ENCODE results near the gene C3orf62. TPM values are rescaled to one million over a fixed set of nuclear protein-coding genes. Genes with fewer than 3 reads are reported as not detected.

The C3orf62 gene
- total and polyA plus RNA-seq, 2 of the 4 experiments (the other 2 are of a cell fraction): 0.90 to 3.1 TPM

DNA sequence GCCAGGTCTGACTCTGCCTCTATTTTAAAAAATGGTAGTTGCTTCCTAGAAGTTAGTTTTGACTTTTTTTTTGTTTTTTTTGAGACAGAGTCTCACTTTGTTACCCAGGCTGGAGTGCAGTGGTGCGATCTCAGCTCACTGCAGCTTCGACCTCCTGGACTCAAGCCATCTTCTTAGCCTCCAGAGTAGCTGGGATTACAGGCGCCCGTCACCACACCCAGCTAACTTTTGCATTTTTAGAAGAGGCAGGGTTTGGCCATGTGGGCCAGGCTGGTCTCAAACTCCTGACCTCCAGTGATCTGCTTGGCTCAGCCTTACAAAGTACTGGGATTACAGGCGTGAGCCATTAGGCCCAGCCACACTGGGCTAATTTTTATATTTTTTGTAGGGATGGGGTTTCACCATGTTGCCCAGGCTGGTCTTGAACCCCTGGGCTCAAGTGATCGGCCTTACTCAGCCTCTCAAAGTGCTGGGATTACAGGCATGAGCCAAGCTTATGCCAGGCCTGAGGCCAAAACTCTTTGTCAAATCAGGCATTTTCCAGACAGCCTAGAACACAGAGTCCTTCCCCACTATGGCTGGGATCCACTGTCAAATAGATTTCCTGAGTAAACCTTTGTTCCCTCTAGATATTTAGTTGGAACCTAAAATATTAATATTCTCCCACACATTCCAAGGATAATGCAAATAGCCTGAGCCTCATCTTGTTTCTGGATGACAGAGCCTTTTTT lies 13.7 kb downstream of the C3orf62 start:
- H4K20me1 ChIP-seq (ENCODE audit: insufficient read depth, low read length): no peaks in the 10 kb centered on the region
- DNase-seq (no peak), ATAC-seq (ENCODE audit: low read depth) (no peak)
- no peak overlapping the region for H3K56ac ChIP-seq (ENCODE audit: extremely low read depth, insufficient read depth, low read length)
- TF ChIP-seq, protein P1, sequence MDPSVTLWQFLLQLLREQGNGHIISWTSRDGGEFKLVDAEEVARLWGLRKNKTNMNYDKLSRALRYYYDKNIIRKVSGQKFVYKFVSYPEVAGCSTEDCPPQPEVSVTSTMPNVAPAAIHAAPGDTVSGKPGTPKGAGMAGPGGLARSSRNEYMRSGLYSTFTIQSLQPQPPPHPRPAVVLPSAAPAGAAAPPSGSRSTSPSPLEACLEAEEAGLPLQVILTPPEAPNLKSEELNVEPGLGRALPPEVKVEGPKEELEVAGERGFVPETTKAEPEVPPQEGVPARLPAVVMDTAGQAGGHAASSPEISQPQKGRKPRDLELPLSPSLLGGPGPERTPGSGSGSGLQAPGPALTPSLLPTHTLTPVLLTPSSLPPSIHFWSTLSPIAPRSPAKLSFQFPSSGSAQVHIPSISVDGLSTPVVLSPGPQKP (IDR thresholded peaks at IDR 0.05; ENCODE audit: borderline replicate concordance, low read depth, low read length): no peak
- TF ChIP-seq CHD1 (IDR thresholded peaks at IDR 0.05; ENCODE audit: low read depth, low read length): no peak
- TF ChIP-seq POLR2A (IDR thresholded peaks at IDR 0.05; ENCODE audit: low read depth, low read length): no peak
- no peak for TF ChIP-seq MXI1 (IDR thresholded peaks at IDR 0.05; ENCODE audit: borderline replicate concordance, low read depth, low read length)
- no peak for TF ChIP-seq BHLHE40 (IDR thresholded peaks at IDR 0.05; ENCODE audit: low read depth, low read length)
- TF ChIP-seq CEBPB (IDR thresholded peaks at IDR 0.05; ENCODE audit: low read depth, low read length): no peak
- TF ChIP-seq, protein P2, sequence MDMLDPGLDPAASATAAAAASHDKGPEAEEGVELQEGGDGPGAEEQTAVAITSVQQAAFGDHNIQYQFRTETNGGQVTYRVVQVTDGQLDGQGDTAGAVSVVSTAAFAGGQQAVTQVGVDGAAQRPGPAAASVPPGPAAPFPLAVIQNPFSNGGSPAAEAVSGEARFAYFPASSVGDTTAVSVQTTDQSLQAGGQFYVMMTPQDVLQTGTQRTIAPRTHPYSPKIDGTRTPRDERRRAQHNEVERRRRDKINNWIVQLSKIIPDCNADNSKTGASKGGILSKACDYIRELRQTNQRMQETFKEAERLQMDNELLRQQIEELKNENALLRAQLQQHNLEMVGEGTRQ (IDR thresholded peaks at IDR 0.05; ENCODE audit: low read depth, low read length): no peak
- dilution Hi-C loops (cut with HindIII; ENCODE audit: low sequenced_read_pairs, unreplicated experiment): no loop called here
- H3K27ac ChIP-seq (ENCODE audit: insufficient read depth, low read length): no peak overlapping the region
- no peak overlapping the region for H4K5ac ChIP-seq (ENCODE audit: low read depth, low read length)
- POLR2A ChIA-PET (ENCODE audit: unreplicated experiment): interaction anchor here (0.7 kb wide), 1 partner anchor 1014 kb away, joined by 16 read pairs; no protein-coding TSS in a partner anchor
- H2AFZ ChIP-seq (replicated peaks; ENCODE audit: low read length, poor library complexity): no peak overlapping the region
- H3K4me3 ChIP-seq (ENCODE audit: insufficient read depth, low read depth, low read length): no peak overlapping the region
- H3K9me3 ChIP-seq (ENCODE audit: control insufficient read depth, insufficient read depth, low read length): no peaks in the 10 kb centered on the region
- H3K4me1 ChIP-seq (ENCODE audit: control insufficient read depth, insufficient read depth, low read length): no peaks in the 10 kb centered on the region; the same call in 1 of the 2 replicates
- no peak overlapping the region for H4K8ac ChIP-seq (ENCODE audit: low read depth in 2 of 2, low read length in 2 of 2)
- H3K23ac ChIP-seq (ENCODE audit: low read depth, low read length): no peak overlapping the region
- no peak overlapping the region for H2BK20ac ChIP-seq (ENCODE audit: low read depth, low read length)
- no peak overlapping the region for H3K14ac ChIP-seq (replicated peaks; ENCODE audit: low read depth, low read length)
- H2BK15ac ChIP-seq (ENCODE audit: low read depth, low read length): no peak overlapping the region
- H3K9me1 ChIP-seq (ENCODE audit: insufficient read depth, low read length): peaks cover 2% of the 10 kb centered on the region
- no peak overlapping the region for H3K18ac ChIP-seq (ENCODE audit: low read depth, low read length)
- CTCF ChIA-PET: interaction anchor here (0.6 kb wide), 1 partner anchor 239 kb away, joined by 7 read pairs; no protein-coding TSS in a partner anchor
- no peak overlapping the region for H2BK120ac ChIP-seq (ENCODE audit: low read depth, low read length)
- no peak overlapping the region for H3K4ac ChIP-seq (ENCODE audit: low read depth, low read length)
- in situ Hi-C loops (cut with MboI; ENCODE audit: low sequenced_read_pairs): no loop called here
- H3K36me3 ChIP-seq (ENCODE audit: control insufficient read depth, insufficient read depth, low read length): no peaks in the 10 kb centered on the region
- no peak overlapping the region for H3K4me2 ChIP-seq (ENCODE audit: low read depth, low read length)
- BruUV-seq (replicated peaks): no TSS peak
- H4K91ac ChIP-seq (ENCODE audit: insufficient read depth, low read depth, low read length): no peak overlapping the region
- H3K79me1 ChIP-seq (ENCODE audit: low read depth in 1 of 2, low read length in 2 of 2): no peaks in the 10 kb centered on the region
- H2AK5ac ChIP-seq (ENCODE audit: low read depth, low read length): no peak overlapping the region
- intact Hi-C loops (cut with micrococcal nuclease): no loop called here
- H2AK9ac ChIP-seq (replicated peaks; ENCODE audit: low read depth, low read length, poor library complexity): no peak overlapping the region
- WGBS, 2 experiments (ENCODE audit: extremely low coverage in 2 of 2, insufficient read length in 1 of 2): 100% methylated on average over 1 of the region's 6 CpGs; no CpG with 5 or more reads in 1 of the 2 experiments
- no peak overlapping the region for H3K9ac ChIP-seq (ENCODE audit: low read depth, low read length)
- H2BK5ac ChIP-seq (ENCODE audit: low read depth, low read length, poor library complexity, severe bottlenecking): no peak overlapping the region
- no peaks in the 10 kb centered on the region for H3K27me3 ChIP-seq (ENCODE audit: control insufficient read depth, insufficient read depth, low read length)
